Measurements from ENCODE around the gene KCNG2.

The KCNG2 gene

DNA sequence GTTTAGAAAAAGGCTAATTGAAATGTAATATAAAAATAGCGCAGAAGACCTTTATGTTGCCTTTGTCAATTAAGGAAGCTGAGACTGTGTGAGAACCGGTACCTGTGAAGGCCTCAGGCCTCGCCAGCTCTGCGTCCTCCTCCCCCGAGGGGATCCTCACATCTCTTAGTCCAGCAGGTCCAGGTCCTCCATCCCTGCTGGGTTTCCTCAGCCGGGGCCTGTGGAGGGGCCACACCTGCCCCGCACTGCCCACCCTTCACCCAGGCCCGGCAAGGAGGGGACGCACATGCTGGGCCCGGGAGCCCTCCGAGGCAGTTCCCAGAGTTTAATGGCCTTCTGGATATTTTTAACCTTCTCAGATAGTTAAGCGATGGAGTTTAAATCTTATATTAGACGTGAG lies 3.5 kb downstream of the KCNG2 start:
- DNase-seq (ENCODE audit: low spot score in 2 of 2) (no peak), ATAC-seq (replicated peaks; ENCODE audit: extremely low read depth, poor library complexity, severe bottlenecking) (no peak)
- Mint-ChIP-seq H3K27me3 (peaks cover 29% of the 10 kb centered on the region), H3K9me3 (no peaks in the 10 kb centered on the region), H3K27ac (ENCODE audit: low read depth) (no peak overlapping the region), H3K36me3 (ENCODE audit: insufficient read depth) (peaks cover 2% of the 10 kb centered on the region), H3K4me3 (no peak overlapping the region), H3K4me1 (peaks cover 22% of the 10 kb centered on the region)

DNA sequence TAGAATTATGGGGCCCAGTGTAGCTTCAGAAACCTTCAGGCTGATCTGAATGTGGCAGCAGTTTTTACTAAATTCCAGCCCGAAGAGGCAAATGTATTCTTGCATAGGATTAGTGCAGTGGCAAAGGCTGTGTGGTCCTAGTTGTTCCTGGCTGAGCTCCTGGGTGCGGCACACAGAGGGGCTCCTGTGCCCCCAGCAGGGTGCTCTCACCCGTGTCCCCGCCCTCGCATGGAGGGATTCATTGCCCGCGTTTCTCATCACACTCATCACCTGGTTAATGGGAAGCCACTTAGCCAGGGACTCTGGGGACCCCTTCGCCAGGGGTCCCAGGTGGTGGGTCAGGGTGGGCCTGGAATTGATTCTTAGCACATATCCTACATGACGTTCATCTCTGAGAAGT lies 3.9 kb downstream of the KCNG2 start:
- Mint-ChIP-seq H3K4me3 (no peak overlapping the region), H3K9me3 (no peaks in the 10 kb centered on the region), H3K27ac (ENCODE audit: low read depth) (no peak overlapping the region), H3K27me3 (peaks cover 29% of the 10 kb centered on the region), H3K4me1 (peaks cover 22% of the 10 kb centered on the region), H3K36me3 (ENCODE audit: insufficient read depth) (peaks cover 2% of the 10 kb centered on the region)
- DNase-seq (ENCODE audit: low spot score in 2 of 2) (no peak), ATAC-seq (replicated peaks; ENCODE audit: extremely low read depth, poor library complexity, severe bottlenecking) (no peak)

DNA sequence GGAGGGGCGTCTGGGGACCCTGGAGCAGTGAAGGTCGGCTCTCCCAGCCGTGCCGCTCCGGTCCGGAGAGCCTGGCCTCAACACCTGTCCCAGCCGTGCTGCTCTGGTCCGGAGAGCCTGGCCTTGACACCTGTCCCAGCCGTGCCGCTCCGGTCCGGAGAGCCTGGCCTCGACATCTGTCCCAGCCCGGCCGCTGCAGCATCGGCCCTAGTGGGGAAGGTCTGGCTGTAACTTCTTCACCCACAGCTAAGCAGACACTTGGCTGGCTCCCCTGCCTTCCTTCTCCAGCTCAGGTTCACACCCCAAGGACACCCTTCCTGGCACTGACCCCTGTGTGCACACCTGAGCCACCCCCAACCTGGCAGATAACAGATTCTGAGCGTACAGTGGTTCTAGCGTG lies 4.6 kb downstream of the KCNG2 start:
- DNase-seq (ENCODE audit: low spot score in 2 of 2) = no peak
- peaks cover 19% of the 10 kb centered on the region for H3K4me1 Mint-ChIP-seq
- H3K4me3 Mint-ChIP-seq = no peak overlapping the region
- peaks cover 3% of the 10 kb centered on the region for H3K36me3 Mint-ChIP-seq (ENCODE audit: insufficient read depth)
- ATAC-seq (replicated peaks; ENCODE audit: extremely low read depth, poor library complexity, severe bottlenecking) = no peak
- H3K9me3 Mint-ChIP-seq = no peaks in the 10 kb centered on the region
- peaks cover 23% of the 10 kb centered on the region for H3K27me3 Mint-ChIP-seq
- H3K27ac Mint-ChIP-seq (ENCODE audit: low read depth) = no peak overlapping the region

DNA sequence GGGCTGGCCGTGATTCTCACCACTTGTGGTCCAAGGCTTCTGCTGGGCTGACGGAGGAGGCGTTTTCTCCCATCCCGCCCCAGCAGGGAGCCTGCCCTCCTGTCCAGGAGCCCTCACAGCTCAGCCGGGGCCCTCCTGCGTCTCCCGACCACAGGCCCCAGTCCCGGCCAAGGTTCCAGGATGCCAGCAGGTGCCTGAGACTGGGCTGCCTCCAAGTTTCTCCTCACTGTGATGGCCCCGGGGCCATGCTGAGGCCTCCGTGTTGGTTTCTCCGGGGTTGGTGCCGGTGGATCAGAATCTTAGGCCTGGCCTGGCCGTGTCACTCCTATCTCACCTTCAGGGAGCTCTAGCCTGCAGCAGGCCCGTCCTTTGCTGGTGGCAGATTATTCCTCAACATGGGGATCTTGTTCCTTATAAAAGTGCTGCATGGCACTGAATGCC lies 5.9 kb downstream of the KCNG2 start:
- Mint-ChIP-seq H3K27me3 (peaks cover 17% of the 10 kb centered on the region), H3K9me3 (no peaks in the 10 kb centered on the region), H3K4me1 (peaks cover 16% of the 10 kb centered on the region), H3K4me3 (no peak overlapping the region), H3K36me3 (ENCODE audit: insufficient read depth) (peaks cover 3% of the 10 kb centered on the region), H3K27ac (ENCODE audit: low read depth) (no peak overlapping the region)
- no peak for ATAC-seq (replicated peaks; ENCODE audit: extremely low read depth, poor library complexity, severe bottlenecking)
- no peak for DNase-seq (ENCODE audit: low spot score in 2 of 2)

DNA sequence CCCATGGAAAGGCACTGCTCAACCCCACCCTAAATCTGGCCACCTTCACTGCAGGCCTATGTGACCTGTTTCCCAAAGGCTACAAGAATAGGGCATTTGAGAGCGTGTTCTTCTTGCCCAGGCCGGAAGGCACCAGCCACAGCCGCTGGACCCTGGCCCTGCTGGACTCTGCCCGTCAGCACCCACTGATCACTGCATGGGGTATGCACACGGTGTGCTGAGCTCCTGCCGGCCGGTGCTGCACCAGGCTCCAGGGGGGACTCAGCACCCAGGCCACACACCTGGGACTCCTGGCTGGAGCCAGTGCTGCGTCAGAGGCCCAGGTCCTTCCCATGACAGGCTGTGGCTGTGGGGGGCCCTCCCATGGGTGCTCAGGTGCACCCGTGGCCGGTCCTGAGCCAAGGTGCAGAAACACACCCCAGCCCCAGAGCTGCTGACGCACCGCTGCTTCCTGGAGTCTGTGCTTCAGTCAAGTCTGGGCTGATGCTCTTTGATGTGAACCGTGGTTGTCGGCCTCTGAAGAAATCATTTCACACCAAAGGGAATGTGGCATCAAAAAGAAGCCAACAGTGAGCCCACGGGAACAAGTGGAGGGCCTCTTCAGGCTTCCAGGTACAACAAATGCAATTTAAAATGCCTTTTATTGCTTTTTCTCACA lies 6.5 kb downstream of the KCNG2 start:
- ATAC-seq (replicated peaks; ENCODE audit: extremely low read depth, poor library complexity, severe bottlenecking) = peak; percentile 40
- Mint-ChIP-seq H3K9me3 (no peaks in the 10 kb centered on the region), H3K4me3 (no peak overlapping the region), H3K36me3 (ENCODE audit: insufficient read depth) (peaks cover 3% of the 10 kb centered on the region), H3K4me1 (peaks cover 16% of the 10 kb centered on the region), H3K27me3 (peaks cover 13% of the 10 kb centered on the region), H3K27ac (ENCODE audit: low read depth) (no peak overlapping the region)
- DNase-seq (ENCODE audit: low spot score in 2 of 2) = no peak

DNA sequence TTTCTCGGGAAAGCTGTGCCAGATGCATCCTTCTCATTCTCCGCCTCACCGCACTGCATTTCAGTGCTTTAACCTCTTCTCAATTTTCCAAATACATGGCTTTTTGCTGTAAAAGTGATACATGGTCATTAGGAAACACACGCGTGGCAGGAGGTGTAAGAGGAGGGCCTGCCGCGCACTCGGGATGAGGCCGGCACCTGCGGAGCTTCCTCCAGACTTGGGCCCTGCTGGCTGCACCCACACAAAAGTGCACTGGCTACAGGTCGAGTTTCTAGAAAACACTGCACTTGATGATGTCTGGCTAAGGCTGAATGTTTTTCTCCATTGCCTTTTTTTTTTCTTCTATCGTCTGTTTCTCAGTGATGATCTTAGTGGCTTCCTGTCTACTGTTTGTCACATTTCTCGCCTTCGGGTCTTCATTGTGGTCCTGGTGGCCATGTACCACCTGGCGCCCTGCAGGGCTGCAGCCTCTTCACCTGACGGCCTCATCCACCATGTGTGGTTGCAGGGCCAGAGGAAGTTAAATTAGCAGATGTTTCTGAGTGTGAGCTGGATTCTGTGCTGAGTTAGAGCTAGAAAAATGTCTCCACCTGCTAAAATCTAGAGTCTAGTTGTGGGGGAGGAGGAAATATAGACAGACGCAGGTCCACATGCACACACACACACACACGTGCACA lies 7.6 kb downstream of the KCNG2 start:
- ATAC-seq (replicated peaks; ENCODE audit: extremely low read depth, poor library complexity, severe bottlenecking) (no peak), DNase-seq (ENCODE audit: low spot score in 2 of 2) (no peak)
- H3K9me3 Mint-ChIP-seq = no peaks in the 10 kb centered on the region
- peaks cover 9% of the 10 kb centered on the region for H3K27me3 Mint-ChIP-seq
- peaks cover 3% of the 10 kb centered on the region for H3K36me3 Mint-ChIP-seq (ENCODE audit: insufficient read depth)
- H3K4me3 Mint-ChIP-seq = no peak overlapping the region
- peak overlapping the region; percentile 18 for H3K27ac Mint-ChIP-seq (ENCODE audit: low read depth)
- H3K4me1 Mint-ChIP-seq = peaks cover 9% of the 10 kb centered on the region

DNA sequence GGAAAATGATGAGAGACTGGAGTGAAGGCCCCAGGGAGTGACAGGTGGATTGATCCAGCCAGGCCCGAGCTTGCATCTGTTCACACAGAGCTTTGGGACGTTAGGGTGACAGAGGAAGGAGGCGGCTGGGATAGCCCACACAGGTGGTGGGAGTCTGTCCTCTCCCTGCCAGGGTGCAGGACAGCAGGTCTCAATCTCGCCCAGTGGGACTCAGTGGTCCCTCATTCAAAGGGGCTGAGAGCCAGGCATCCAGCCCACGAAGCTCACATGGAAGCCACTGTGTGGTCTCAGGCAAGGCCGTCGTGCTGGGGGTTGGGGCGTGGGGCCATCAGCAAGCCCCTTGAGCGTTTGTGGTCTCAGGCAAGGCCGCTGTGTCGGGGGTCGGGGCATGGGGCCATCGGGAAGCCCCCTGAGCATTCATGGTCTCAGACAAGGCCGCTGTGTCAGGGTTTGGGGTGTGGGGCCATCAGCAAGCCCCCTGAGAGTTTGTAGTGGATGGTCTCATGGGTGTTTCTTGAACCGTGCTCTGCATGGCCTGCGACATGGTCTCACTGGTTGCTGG lies 8.3 kb downstream of the KCNG2 start:
- H3K27me3 Mint-ChIP-seq = peaks cover 11% of the 10 kb centered on the region
- no peak for ATAC-seq (replicated peaks; ENCODE audit: extremely low read depth, poor library complexity, severe bottlenecking)
- H3K4me1 Mint-ChIP-seq = peaks cover 9% of the 10 kb centered on the region
- H3K36me3 Mint-ChIP-seq (ENCODE audit: insufficient read depth) = peaks cover 3% of the 10 kb centered on the region
- no peak for DNase-seq (ENCODE audit: low spot score in 2 of 2)
- no peak overlapping the region for H3K4me3 Mint-ChIP-seq
- no peaks in the 10 kb centered on the region for H3K9me3 Mint-ChIP-seq
- peak overlapping the region; percentile 18 for H3K27ac Mint-ChIP-seq (ENCODE audit: low read depth)

DNA sequence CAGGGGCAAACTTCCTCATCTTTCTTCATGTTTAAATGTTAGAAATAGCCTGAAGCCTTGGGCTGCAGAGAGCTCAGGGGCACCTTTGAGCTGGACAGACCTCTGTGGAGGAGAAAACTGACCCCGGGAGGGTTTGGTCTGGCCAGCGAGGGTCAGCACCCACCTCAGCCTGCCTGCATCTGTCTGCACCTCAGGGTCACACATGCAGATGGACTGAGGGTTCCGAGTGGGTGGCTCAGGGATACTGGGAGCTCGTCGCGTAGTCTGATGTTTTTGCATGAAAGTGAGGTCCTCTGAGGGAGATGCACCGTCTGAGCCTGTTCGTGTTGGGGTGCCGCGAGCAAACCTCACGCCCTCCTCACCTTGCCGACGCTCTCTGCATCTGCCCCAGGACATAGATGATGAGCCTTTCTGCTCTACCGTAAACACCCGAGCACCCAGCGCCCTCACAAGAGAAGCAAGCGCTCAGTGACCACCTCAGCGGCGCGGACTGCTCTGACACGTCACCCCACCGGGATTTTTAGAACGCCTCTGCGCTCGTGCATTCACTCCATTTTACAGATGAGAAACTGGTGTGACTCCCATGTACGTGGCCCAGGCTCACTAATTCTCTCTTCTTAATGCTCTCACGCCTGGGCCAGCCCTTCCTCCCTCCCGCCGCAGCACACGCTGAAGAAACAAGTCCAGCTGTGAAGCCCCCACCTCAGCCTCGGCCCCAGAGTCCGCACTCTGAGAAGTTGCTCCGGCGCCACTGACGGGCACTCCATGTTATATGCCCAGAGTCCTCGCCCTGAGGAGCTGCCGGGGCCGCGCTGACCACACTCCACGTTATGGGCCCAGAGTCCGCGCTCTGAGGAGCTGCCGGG lies 9.5 kb downstream of the KCNG2 start:
- ATAC-seq (replicated peaks; ENCODE audit: extremely low read depth, poor library complexity, severe bottlenecking) (no peak), DNase-seq (ENCODE audit: low spot score in 2 of 2) (no peak)
- Mint-ChIP-seq H3K9me3 (no peaks in the 10 kb centered on the region), H3K27me3 (peaks cover 18% of the 10 kb centered on the region), H3K27ac (ENCODE audit: low read depth) (no peak overlapping the region), H3K36me3 (ENCODE audit: insufficient read depth) (peaks cover 3% of the 10 kb centered on the region), H3K4me1 (peaks cover 9% of the 10 kb centered on the region), H3K4me3 (no peak overlapping the region)

DNA sequence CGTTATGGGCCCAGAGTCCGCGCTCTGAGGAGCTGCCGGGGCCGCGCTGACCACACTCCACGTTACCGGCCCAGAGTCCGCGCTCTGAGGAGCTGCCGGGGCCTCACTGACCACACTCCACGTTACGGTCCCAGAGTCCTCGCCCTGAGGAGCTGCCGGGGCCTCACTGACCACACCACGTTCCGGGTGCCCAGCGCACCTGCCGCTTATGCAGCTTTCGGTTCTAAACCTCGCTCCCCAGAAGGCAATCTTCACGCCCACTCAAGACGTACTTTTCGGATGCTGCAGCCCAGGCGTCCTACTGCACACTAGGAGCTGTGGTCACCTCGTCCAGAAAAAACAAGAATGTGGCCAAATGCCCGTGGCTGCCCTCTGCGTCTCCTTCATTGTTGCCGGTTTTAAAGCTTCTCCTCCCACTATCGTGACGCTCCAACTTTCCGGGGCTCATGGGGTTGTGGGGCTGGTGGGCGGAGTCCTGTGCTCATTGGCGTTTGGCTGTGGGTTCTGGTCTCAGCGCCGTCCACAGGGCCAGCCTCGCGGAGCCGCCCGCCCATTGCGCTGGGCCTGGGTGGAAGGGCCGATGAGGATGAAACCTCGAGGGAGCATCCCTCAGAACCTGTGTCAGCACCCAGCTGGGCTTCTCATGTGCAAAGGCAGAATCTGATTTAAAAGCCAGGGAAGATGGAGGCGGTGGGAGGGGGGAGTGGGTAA lies 11.9 kb downstream of the KCNG2 start:
- H3K36me3 Mint-ChIP-seq (ENCODE audit: insufficient read depth) = peaks cover 5% of the 10 kb centered on the region
- H3K9me3 Mint-ChIP-seq = no peaks in the 10 kb centered on the region
- no peak overlapping the region for H3K27ac Mint-ChIP-seq (ENCODE audit: low read depth)
- peaks cover 31% of the 10 kb centered on the region for H3K27me3 Mint-ChIP-seq
- no peak overlapping the region for H3K4me3 Mint-ChIP-seq
- ATAC-seq (replicated peaks; ENCODE audit: extremely low read depth, poor library complexity, severe bottlenecking) (no peak), DNase-seq (ENCODE audit: low spot score in 2 of 2) (no peak)
- H3K4me1 Mint-ChIP-seq = peaks cover 9% of the 10 kb centered on the region

DNA sequence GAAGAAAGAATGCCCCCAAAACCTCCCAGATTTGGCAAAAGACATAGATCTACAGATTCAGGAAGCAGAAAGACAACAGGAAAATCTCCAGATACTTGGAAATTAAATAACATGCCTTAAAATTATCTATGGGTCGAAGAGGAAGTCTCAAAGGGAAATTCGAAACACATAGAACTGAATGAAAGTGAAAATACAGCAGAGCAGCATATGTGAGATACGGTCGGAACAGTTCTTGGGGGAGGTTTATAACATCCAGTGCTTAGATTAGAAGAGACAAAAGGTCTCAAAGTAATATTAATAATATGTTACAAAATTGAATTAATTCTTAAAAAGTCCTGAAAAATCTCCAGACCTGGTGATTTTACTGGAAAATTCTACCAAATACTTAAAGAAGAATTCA lies 14.3 kb downstream of the KCNG2 start:
- no peak for ATAC-seq (replicated peaks; ENCODE audit: extremely low read depth, poor library complexity, severe bottlenecking)
- H3K27me3 Mint-ChIP-seq = peaks cover 31% of the 10 kb centered on the region
- no peaks in the 10 kb centered on the region for H3K9me3 Mint-ChIP-seq

DNA sequence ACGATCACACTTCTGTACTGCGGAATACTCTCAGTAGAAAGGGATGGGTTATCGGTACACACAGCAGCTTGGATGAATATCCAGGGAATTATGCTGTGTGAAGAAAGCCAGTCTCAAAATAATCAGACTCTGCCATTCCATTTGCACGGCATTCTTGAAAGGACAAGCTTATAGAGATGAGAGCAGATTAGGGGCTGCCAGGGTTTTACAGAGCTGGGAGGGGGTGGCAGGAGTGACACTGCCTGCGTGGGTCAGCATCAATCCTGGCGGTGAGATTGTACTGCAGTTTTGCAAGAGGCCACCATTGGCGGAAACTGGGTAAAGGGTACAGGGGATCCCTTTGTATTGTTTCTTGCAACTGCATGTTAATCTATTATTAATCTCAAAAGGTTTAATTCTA lies 16.6 kb downstream of the KCNG2 start:
- Mint-ChIP-seq H3K27me3 (peaks cover 41% of the 10 kb centered on the region), H3K9me3 (no peaks in the 10 kb centered on the region), H3K4me1 (no peaks in the 10 kb centered on the region), H3K4me3 (no peak overlapping the region), H3K36me3 (ENCODE audit: insufficient read depth) (peaks cover 1% of the 10 kb centered on the region), H3K27ac (ENCODE audit: low read depth) (no peak overlapping the region)
- DNase-seq (ENCODE audit: low spot score in 2 of 2) = no peak
- no peak for ATAC-seq (replicated peaks; ENCODE audit: extremely low read depth, poor library complexity, severe bottlenecking)

More for the DNA sequence above, 14.3 kb downstream of the KCNG2 start:
- Mint-ChIP-seq H3K36me3 (ENCODE audit: insufficient read depth) (peaks cover 3% of the 10 kb centered on the region), H3K4me1 (no peaks in the 10 kb centered on the region), H3K27ac (ENCODE audit: low read depth) (no peak overlapping the region), H3K4me3 (no peak overlapping the region)
- DNase-seq (ENCODE audit: low spot score in 2 of 2) = no peak

DNA sequence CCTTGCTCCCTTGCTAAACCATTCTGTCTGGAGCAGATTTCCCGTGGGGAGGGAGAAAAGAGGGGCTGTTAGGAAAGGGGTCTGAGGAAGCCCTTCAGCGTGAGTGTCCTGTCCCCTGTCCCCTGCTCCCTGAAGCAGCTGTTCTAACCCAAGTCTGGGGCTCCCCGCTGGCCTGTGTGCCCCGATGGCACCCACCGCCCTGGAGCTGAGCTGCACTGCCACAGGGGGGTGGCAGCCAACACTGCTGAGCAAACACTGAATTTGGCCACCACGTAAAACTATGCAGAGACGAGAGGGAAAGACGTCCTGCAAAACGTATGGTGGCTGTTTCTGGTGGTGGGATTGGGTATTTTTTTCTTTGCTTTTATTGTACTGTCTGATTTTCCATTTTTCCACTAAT lies 17.9 kb downstream of the KCNG2 start:
- Mint-ChIP-seq H3K4me3 (no peak overlapping the region), H3K27ac (ENCODE audit: low read depth) (no peak overlapping the region), H3K36me3 (ENCODE audit: insufficient read depth) (peaks cover 1% of the 10 kb centered on the region), H3K27me3 (peaks cover 40% of the 10 kb centered on the region), H3K4me1 (no peaks in the 10 kb centered on the region), H3K9me3 (no peaks in the 10 kb centered on the region)
- DNase-seq (ENCODE audit: low spot score in 2 of 2) = no peak
- no peak for ATAC-seq (replicated peaks; ENCODE audit: extremely low read depth, poor library complexity, severe bottlenecking)
